EL (cell line): Measurements from ENCODE around the gene TKTL2.
A peak's percentile ranks its signal among the peaks of the same experiment; 100 is the strongest.

Source experiments
- DNase-seq: peaks from one replicate; pipeline ENCODE4 v3.0.0-alpha.2; 2016

Gene TKTL2, protein sequence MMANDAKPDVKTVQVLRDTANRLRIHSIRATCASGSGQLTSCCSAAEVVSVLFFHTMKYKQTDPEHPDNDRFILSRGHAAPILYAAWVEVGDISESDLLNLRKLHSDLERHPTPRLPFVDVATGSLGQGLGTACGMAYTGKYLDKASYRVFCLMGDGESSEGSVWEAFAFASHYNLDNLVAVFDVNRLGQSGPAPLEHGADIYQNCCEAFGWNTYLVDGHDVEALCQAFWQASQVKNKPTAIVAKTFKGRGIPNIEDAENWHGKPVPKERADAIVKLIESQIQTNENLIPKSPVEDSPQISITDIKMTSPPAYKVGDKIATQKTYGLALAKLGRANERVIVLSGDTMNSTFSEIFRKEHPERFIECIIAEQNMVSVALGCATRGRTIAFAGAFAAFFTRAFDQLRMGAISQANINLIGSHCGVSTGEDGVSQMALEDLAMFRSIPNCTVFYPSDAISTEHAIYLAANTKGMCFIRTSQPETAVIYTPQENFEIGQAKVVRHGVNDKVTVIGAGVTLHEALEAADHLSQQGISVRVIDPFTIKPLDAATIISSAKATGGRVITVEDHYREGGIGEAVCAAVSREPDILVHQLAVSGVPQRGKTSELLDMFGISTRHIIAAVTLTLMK

DNA sequence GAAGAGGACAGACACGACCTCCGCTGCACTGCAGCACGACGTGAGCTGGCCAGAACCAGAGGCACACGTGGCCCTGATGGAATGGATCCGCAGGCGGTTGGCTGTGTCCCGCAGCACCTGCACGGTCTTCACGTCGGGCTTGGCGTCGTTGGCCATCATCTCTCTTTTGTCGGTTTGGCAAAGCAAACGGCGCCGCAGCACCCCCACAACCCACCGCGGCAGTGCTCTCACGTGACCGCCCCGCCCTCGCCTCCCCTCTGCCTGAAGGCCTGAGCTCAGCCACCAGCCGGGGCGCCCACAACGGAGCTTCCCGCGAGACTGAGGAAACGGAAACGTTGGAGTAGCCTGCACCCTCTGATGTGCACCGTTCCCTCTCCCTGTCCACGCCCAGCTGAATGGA lies at the start of gene TKTL2:
Gene TKTL2 (minus strand): TSS at position 179 of the 400 bp plus-strand sequence. CDS start 20 bp downstream, at position 159.
- no peak for DNase-seq

DNA sequence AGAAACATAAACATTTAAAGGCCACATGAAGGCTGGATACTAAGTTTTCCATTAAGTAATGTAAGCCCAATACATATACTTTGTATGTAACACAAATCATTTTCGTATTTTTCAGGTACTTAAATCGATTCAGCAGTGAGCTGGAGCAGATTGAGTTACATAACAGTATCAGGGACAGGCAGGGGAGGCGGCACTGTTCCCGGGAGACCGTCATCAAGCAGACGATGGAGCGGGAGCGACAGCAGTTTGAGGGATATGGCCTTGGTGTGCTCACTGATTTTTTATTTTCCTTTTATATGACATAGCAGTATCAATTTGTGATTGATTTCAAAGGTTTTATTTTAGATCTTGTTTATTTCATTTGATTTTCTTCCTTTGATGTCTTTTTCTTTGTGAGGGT lies 41.6 kb upstream of the TKTL2 start:
- DNase-seq = no peak

DNA sequence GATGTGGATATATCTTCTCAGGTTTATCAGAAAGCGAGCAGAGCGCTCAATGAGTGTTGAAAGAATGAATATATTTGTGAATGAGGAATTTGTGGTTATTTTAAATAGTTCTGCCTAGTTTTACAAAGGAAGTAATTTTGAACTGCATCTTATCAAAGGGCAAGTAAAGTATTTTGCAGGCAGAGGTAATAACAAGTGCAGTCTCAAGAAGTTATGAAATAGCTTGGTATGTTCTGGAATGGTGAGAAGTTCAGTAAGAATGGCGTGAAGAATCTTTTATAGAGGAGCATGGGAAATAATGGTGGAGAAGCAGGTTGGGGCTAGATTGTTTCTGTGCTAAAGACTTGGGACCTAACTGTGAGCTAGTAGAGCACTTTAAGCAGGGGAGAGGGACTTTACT lies 31.8 kb upstream of the TKTL2 start:
- peak; percentile 6 for DNase-seq

DNA sequence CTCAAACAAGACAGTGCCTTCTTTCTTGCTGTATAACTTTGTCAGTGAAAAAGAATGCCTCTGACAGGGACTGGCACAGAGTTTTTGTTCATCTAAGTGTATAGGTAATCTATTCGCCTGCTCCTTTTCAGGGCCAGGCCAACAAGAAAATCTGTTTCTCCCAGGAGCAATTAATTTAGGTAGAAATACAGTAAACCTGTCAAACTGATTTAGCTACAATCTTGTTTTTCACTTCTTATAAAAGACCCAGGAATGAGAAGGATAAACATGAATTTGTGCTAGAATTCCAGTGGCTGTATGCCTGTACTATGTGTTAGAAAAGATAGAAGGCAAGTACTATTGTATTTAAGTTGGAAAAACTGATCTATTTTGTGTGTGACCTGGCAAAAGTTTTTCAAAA lies 27.0 kb upstream of the TKTL2 start:
- no peak for DNase-seq

DNA sequence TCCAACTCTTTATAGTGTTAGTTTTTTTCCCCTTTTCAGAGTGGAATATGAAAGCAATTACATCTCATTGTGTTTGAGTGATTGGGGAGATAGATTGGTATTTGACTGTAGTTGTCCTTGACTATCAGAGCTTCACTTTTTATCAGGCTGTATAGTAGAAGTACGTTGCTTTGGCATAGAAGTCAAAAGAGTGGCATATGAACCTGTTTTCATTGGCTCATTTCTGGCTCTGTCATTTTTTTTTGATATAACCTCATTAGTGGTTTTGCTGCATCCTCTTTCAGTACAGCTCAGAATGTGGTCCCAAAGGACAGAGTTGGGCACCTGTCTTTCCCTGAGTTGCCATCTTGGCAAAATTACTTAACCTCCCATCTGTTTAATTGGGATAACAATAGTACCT lies 22.3 kb upstream of the TKTL2 start:
- DNase-seq = peak; percentile 3

DNA sequence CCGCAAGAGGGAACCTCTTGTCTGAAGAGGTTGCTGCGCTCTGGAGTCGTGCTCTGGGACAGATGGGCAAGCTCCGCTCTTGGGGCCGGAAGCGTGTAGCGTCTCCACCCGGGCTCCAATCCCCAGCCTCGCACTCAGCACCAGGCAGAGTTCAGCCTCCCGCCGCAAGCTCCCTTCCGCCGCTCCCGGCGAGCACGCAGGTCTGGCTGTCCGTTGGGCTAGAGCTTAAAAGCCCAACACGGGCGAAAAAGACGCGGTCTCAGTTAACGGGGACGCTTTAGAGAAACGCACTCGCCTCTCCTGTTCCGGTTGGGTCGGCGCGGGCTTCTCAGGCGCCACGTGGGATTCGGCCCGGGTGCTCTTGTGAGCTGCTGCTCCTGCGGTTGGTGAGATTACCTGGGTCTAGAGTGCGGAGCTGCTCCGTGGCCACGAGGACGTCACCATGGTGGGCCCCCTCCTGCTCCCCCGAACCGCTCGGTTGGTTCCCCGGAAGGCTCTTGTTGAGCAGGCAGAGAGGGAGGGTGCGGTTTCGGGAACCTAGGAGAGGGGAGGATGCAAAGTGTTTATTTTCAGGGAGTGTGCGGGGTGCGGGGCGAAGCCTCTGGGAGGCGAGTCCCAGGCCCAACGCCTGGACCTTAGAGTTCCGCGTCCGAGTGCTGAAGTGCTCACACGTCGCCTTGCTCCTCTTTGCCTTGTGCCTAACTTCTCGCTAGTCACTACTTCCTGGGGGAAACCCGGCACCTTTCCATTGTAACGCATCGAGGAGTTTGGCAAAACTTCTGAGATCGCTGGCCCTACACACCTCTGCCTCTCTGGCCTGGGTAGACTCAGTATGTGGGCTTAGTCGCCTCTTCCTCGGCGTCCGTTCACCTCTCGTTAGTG lies 21.0 kb upstream of the TKTL2 start, which contains the start of gene TMA16:
Gene TMA16 (plus strand): TSS at position 331 of the 882 bp plus-strand sequence. CDS start 112 bp downstream, at position 443.
- DNase-seq = peak; percentile 94

DNA sequence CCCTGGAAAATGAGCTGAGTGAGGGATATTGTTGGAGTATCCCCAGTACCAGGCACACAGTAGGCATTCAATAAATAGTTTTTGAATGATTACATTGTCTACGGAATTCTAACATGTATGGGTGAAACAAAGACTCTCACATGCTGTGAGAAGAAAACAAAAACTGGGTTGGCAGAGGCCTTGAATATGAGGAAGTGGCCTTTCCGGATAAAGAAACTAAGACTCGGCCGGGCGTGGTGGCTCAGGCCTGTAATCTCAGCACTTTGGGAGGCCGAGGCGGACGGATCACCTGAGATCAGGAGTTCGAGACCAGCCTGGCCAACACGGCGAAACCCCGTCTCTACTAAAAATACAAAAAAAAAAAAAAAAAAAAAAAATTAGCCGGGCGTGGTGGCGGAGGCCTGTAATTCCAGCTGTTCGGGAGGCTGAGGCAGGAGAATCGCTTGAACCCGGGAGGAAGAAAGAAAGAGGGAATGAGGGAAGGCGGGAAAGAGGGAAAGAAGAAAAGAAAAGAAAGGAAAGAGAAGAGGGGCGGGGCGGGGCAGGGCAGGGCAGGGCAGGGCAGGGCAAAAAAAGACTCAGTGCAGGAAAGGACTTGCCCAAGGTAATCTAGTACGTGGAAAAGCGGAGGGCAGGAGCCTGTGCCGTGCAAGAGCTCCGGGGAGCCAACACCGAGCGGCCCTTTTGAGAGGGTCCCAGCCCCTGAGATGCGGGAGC lies 20.2 kb upstream of the TKTL2 start:
- no peak for DNase-seq

DNA sequence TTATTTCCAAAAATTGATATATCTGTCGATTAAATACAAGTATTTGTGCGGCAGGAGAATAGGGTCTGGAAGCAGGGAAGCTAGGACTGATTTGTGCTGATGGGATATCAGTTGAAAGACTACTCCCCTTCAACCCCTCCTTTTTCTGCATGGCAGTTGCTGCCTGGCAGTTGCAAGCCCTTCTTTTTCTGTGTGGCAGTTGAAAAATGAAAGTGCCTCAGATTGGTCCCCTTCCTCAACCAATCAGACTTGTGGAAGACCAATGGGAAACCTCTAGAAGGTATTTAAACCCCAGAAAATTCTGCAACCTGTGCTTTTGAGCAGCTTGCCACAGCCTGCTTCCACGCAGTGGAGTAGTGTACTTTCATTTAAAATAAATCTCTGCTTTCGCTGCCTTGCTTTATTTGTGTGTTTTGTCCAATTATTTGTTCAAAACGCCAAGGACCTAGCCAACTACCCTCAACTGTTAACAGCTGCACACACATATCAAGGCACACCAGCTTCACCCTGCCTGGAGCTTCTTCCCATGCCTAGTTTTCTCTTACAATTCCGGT lies 19.5 kb upstream of the TKTL2 start:
- peak; percentile 2 for DNase-seq

DNA sequence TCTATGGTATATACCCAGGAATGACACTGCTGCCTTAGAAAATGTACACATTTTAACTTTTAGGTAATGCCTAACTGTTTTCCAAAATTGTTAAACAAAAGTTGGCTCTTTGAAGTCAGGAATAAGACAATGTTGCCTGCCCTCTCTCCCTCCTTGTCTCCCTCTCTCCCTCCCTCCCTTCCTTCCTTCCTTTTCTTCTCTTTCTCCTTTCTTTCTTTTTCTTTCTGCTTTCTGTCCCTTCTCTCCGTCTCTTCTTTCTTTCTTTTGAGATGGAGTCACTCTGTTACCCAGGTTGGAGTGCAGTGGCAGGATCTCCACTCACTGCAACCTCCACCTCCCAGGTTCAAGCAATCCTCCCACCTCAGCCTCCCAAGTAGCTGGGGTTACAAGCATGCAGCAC lies 16.4 kb upstream of the TKTL2 start:
- DNase-seq = no peak

DNA sequence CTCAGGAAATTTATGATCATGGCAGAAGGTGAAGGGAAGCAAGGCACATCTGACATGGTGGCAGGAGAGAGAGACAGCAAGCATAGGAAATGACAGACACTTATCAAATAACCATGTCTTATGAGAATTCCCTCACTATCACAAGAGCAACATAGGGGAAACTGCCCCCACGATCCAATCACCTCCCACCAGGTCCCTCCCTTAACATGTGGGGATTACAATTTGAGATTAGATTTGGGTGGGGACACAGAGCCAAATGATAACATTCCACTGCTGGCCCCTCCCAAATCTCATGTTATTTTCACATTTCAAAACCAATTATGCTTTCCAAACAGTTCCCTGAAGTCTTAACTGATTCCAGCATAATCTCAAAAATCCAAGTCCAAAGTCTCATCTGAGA lies 12.8 kb upstream of the TKTL2 start:
- no peak for DNase-seq

DNA sequence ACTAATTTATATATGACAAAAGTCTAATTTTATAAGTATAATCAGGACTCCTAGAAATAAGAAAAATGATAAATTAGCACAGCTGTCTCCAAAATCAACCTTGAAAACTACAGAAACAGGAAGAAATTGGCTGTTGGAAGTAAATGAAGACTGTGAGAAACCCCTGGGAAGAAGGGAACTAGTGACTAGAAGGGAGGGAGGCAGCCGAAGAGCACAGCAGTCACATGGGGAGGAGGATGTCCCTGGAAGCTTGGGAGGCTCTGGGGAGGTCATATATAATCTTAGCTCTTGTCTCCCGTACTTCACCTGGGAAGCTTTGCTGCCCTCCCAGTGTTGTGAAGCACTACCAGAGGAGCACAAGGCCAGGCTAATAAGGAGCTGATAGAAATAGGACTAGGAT lies 12.0 kb upstream of the TKTL2 start:
- DNase-seq = no peak

DNA sequence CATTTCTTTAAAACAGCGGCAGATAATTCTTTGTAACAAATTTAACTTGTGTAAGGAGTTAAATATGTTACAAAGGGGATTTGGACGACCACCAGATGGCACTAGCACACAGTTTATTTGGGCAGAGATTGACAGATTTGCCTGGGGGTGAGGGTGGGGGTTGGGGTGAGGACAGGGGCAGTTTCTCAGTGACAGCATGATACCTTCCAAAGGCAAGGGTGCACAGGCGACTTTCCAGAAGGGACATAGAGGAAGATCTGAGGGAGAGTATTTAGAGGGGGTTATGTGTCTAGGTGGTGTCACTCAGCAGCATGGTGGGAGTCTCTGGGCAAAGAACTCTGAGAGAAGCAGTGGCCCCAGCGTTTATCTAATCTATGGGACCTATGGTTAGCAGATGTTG lies 11.4 kb upstream of the TKTL2 start:
- peak; percentile 45 for DNase-seq

DNA sequence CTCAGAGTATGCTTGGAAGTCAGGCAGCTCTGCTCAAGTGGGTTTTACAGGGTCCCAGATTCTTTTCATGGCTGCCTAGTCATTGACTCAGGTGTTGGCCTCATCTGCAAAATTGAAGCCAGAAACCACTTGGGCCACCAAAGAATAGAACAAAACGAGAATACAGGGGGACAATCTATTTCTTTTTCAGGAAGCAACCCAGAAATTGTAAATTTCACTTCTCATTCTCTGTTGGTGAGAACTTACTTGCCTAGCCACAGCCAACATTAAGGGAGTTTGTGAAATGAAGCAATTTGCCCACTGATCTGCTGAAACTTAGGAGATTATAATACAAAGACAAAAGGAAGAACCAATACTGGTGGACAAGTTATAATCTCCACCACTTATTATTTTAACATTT lies 8.6 kb upstream of the TKTL2 start:
- no peak for DNase-seq

DNA sequence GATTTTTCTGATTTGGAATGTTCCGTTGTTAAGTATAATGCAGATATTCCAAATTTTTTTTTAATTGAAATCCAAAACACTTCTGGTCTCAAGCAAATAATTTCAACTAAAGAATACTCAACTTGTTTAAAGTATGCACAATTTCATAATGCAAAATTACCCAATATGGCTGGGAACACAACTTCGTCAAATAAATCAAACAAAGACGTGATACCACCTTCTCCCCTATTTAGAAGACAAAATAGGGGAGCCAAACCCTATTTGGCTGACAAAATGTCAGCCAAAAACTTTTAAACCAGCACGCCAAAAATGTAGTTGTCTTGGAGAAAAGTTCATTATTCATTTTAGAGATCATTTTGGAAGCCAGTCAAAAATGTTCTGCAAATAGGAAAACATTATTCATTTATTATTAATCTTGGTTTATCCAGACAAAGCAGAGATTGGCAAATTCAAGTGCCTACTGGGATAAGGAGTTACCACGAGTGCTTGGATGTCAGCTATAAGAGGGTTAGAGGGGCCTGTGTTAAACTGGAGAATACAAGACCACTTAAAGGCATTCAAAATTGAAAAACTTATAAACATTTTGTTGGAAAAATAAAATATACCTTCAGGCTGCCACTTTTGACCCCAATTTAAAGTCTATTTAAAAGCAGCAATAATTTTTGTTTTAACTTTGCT lies 3.3 kb upstream of the TKTL2 start:
- no peak for DNase-seq

DNA sequence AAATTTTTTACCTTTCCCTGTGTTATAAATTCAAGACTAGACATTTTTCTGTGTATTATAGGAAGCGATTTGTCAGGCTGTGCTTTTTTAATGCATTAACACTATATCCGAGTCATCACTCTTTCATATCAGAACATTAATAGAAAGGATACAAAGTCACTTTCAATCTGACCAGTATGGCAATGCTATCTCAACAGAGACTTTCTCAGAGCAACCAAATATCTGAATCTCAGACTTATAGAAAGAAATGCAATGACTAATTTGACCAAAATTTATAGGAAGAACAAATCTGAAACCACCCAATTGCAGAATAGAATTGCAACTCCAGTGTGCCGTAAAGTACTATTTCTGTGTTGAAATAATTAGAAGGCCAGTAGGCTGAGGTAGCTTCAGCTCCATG lies 473 bp upstream of the TKTL2 start:
- DNase-seq = no peak

DNA sequence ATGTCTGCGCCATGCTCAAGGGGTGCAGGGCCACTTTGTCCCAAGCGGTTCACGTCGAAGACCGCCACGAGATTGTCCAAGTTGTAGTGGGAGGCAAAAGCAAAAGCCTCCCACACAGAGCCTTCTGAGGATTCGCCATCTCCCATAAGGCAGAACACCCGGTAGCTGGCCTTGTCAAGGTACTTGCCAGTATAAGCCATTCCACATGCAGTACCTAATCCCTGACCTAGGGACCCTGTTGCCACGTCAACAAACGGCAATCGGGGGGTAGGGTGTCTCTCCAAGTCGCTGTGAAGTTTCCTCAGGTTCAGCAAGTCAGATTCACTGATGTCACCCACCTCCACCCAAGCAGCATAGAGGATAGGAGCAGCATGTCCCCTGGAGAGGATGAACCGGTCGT lies 424 bp downstream of the TKTL2 start:
- DNase-seq = no peak

DNA sequence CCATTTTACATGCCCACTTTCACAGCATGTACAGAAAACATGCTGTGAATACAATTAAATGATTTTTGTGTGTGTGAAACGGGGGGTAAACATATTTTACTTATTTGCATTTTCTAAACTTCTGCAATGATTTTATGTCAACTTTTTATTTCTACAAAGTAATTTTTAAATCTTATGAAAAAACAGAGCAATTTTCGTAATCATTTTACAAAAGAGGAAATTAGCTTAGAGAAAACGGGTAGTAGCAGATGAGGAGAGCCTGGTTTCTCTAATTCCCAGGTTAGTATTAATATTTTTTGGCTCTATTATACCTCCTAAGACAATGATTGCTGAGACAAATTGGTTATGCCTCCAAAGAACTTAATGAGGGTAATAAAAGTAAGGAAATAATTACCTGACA lies 3.2 kb downstream of the TKTL2 start:
- no peak for DNase-seq

DNA sequence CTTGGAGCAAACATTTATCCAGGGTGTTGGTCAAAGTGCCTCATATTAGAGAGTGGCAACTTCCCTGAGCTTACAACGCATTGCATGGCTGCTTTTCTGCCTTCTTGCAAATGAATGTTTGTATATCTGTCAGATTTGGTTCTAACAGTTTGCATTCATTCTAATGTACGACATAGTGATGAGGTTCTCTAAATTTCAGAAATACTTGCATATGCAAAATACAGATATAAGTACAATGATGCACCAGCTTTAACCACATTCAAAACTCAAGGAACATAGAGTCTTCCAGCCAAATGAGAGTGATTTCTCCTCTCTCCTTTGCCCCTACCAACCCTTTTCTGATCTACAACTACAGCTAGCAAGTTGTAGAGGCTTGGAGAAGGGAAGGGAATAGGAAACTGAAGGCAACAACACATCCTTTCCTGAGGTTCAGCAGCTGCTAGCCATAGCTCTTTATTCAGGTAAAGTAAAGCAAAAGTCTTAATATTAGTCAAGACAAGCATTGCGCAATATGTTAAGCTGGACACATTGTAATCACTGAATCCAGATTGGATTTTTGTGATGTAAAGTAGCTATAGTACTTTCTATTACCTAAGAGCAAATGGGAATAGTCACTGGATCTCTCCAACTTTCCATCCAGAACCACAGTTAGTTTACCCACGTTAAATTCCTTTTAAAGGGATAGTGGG lies 6.3 kb downstream of the TKTL2 start:
- DNase-seq = no peak

DNA sequence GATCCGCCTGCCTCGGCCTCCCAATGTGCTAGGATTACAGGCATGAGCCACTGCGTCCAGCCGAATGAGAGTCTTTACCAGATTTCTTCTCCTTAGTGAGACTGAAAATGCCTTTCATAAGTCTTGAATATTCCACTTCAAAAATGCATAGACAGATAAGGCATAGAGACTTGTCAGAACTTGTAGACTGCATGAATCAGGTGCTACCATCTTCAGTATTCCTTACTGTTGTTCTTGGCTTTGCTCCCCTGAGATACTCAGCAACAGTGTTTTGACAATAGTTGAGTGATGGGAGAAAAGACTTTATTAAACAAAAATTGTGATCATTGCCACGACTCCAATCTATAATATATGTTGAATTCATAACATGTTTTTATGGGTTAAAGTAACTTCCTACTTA lies 11.0 kb downstream of the TKTL2 start:
- no peak for DNase-seq

DNA sequence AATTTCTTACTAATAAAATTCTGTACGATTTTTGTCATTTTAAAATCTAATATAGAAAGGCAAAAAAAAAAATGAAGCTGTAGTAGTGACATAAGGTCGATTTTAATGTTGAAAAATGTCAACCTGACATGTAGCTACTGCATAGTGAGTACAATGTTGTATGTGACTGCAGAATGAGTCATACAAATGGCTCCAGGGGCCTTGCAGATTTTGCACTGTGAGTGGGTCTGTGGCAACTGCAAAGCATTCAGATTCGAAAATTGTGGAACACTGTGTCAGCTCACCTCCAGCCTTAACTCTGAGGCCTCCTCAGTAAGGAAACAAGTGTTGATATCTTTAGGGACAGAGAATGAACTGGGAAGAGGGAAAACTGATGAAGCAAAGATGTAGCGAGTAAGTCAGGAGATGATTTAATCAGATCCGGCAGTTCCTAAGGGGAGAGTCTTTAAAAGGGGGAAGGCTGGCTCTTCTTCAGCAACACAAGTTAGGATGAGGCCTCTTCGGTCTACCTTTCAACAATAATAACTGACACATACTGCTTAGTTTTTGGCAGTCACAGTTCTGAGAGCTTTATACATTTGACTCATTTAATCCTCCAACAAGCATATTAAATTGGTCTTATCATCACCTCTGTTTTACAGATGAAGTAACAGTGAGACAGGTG lies 24.9 kb downstream of the TKTL2 start:
- peak; percentile 40 for DNase-seq

DNA sequence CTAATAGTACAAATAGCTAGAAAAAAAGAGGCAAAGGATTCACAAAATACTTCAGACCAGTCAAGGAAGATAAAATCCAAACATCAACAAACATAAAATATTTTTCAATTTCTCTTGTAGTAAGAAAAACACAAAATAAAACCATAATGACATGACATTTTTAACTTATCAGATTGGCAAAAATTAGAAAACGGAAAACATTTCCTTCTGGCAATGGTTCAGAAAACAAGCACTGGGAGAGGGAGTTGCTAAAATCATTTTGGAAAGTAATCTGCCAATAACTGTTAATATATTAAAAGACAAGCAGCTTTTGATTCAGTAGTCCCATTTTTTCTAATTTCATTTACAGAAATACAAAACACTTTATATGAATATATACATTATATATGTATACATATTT lies 26.1 kb downstream of the TKTL2 start:
- DNase-seq = no peak
